ENCODE data around the gene MDFIC2.

DNA sequence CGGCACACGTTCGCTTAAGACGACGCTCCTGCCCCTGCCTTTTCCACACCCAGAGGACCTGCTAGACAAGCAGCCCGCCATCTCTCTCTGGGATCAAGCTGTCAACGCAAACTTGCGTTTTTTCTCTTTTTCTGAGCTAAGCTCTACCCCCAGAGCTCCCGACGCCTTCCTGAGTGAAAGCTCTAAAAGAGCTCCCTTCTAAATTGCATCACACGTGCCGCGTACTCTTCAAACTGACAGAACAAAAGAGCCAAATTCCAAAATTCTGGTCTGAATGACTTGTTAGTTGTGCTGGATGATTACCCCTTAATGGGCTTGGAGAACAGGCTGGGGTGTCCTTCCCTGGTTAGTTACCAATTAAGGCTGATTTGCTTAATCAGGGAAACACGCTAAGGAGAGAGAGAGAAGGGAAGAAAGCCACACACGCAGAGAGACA, 81.2 kb downstream of the MDFIC2 start:
- TF ChIP-seq, protein P1, sequence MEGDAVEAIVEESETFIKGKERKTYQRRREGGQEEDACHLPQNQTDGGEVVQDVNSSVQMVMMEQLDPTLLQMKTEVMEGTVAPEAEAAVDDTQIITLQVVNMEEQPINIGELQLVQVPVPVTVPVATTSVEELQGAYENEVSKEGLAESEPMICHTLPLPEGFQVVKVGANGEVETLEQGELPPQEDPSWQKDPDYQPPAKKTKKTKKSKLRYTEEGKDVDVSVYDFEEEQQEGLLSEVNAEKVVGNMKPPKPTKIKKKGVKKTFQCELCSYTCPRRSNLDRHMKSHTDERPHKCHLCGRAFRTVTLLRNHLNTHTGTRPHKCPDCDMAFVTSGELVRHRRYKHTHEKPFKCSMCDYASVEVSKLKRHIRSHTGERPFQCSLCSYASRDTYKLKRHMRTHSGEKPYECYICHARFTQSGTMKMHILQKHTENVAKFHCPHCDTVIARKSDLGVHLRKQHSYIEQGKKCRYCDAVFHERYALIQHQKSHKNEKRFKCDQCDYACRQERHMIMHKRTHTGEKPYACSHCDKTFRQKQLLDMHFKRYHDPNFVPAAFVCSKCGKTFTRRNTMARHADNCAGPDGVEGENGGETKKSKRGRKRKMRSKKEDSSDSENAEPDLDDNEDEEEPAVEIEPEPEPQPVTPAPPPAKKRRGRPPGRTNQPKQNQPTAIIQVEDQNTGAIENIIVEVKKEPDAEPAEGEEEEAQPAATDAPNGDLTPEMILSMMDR (IDR thresholded peaks at IDR 0.05): no peak
- no peak for TF ChIP-seq POLR2A (IDR thresholded peaks at IDR 0.05)
- no peak for TF ChIP-seq EP300 (IDR thresholded peaks at IDR 0.05)

All from upper lobe of left lung (tissue), 4 donors.